OCI-M2 (cell line): ENCODE results near the gene ZNF577.

ENCODE experiments used
- DNase-seq: peaks from one replicate; lab custom pipeline; 2025; ENCODE audit not compliant: unreplicated experiment; lab: John Stamatoyannopoulos, UW

ZNF577 gene

GRCh38 chr19:51873097-51873496 lies 14.7 kb downstream of the ZNF577 start:
- no peak for DNase-seq

DNA sequence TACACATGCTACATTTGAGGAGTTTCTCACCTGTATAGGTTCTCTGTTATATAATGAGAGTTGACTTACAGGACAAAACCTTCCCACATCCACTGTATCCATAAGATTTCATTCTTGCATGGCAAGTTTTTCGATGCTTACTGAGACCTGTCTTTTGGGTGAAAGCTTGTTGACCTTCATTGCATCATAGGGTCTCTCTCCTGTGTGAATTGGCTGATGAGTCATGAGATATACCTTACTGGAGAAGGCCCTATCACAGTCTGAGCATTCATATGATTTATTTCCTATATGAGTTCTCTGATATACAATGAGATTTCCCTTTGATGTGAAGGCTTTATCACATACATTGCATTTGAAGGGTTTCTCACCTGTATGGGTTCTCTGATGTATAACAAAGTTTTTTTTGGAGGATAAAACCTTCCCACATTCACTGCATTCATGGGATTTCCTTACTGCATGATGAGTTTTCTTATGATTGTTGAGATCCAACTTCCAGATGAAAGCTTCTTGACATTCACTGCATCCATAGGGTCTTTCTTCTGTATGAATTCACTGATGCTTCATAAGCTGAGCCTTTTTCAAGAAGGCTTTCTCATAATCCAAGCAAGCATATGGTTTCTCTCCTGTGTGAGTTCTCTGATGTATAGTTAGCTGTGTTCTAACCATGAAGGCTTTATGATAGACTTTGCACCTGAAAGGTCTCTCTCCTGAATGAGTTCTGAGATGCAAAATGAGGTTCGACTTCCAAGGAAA lies 25.7 kb downstream of the ZNF577 start:
- no peak for DNase-seq

DNA sequence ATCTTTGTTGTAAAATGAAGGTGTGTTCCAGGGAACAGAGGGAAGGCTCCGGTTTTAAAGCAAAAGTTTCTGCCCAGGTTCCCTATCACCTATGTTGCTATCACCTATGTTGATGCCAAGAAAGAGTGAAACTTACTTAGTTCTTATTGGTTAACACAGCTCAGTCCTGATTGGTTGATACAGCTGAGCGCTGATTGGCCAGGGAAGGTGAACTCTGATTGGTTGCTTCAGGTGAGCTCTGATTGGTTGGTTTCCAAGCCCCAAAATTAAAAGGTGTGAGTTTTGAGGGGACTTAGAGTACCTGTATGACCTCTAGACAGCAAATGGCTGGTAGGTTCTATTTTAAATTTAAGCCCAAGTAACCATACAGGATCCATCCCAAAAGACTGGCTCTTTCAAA lies 50.6 kb downstream of the ZNF577 start:
- DNase-seq = no peak

- peak; percentile 4 for DNase-seq
Observed at GRCh38 chr19:51830274-51830673, 57.5 kb downstream of the ZNF577 start.

DNA sequence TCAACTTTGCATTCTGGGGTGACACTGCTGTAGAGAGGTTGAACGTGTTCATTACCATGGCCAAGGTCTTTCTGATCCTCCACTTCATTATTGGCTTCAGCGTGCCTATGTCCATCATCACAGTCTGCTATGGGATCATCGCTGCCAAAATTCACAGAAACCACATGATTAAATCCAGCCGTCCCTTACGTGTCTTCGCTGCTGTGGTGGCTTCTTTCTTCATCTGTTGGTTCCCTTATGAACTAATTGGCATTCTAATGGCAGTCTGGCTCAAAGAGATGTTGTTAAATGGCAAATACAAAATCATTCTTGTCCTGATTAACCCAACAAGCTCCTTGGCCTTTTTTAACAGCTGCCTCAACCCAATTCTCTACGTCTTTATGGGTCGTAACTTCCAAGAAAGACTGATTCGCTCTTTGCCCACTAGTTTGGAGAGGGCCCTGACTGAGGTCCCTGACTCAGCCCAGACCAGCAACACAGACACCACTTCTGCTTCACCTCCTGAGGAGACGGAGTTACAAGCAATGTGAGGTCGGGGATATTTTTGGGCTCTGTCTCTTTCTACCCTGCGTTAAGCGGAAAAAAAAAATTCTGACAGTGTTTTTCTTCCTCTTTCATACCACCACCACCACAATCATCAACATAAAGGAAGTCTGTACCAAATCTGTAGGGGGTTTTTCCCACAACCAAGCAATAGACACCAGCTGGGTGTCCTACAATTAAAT lies 63.3 kb downstream of the ZNF577 start:
- no peak for DNase-seq

DNA sequence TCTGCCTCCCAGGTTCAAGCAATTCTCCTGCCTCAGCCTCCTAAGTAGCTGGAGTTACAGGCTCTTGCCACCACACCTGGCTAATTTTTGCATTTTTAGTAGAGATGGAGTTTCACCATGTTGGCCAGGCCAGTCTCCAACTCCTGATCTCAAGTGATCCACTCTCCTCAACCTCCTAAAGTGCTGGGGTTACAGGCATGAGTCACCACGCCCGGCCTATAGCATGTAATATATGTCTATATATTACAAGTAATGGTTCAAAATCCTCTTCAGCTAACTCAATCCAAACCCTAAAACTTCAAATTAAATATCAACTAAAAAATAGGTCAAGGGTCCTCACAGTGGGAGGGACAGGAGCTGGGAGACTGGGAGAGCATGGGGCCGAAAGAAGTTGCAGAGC lies 64.8 kb downstream of the ZNF577 start:
- no peak for DNase-seq

- no peak for DNase-seq
Observed at GRCh38 chr19:51822325-51822724, 65.4 kb downstream of the ZNF577 start.

- no peak for DNase-seq
Observed at GRCh38 chr19:51821921-51822320, 65.8 kb downstream of the ZNF577 start.

DNA sequence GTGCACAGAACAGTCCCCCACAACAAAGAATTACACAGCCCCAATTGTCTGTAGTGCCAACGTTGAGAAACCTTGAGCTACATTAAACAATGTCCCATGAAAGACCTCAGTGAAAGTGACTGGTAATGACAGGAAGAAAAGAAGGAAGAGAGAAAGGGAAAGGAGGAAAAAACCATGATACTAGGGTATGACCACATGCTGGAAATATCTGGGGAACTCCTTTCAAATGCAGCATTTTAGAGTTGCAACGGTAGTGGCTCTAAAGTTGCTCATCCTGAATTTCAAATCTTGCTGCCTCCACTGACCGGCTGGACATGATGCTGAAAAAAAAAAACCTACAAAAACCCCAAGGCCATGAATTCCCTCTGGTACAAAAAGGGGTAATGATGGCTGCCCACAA lies 66.3 kb downstream of the ZNF577 start:
- DNase-seq = no peak
